Mesenchymal stem cell (in vitro differentiated cells and primary cell): ENCODE data around the gene FAM83C. TPM values are rescaled to one million over a fixed set of nuclear protein-coding genes. Genes with fewer than 3 reads are reported as not detected.

Source experiments
- DNase-seq: peaks from one replicate; pipeline ENCODE4 v3.0.0-alpha.2; 2013
- H2AFZ ChIP-seq: one replicate; pipeline ENCODE4 v1.6.1; 2013; ENCODE audit warnings: low read depth, mild to moderate bottlenecking, control low read depth, inconsistent platforms, low read length, moderate library complexity
- H2AK5ac ChIP-seq: 2 replicates; pipeline ENCODE4 v1.6.1; 2013; ENCODE audit warnings: low read length, moderate library complexity, mild to moderate bottlenecking, inconsistent platforms; ENCODE audit not compliant: severe bottlenecking
- H2BK120ac ChIP-seq: one replicate; pipeline ENCODE4 v1.6.1; 2013; ENCODE audit warnings: low read depth, mild to moderate bottlenecking, inconsistent platforms, low read length, moderate library complexity
- H2BK12ac ChIP-seq, 2 experiments: one replicate each; pipeline ENCODE4 v1.6.1; 2013; ENCODE audit warnings: inconsistent platforms in 2 of 2, low read length in 2 of 2, mild to moderate bottlenecking in 2 of 2, moderate library complexity in 2 of 2, control low read depth in 1 of 2
- H2BK15ac ChIP-seq: one replicate; pipeline ENCODE4 v1.6.1; 2013; ENCODE audit warnings: mild to moderate bottlenecking, low read depth, inconsistent platforms; ENCODE audit not compliant: poor library complexity, severe bottlenecking
- H2BK5ac ChIP-seq: 2 replicates; pipeline ENCODE4 v1.6.1; 2013; ENCODE audit warnings: low read depth, mild to moderate bottlenecking, low read length, control low read depth, inconsistent platforms; ENCODE audit not compliant: poor library complexity, severe bottlenecking
- H3K14ac ChIP-seq, 2 experiments: one replicate each; pipeline ENCODE4 v1.6.1; 2013; ENCODE audit warnings: inconsistent platforms in 2 of 2, low read length in 2 of 2, control low read depth in 1 of 2, mild to moderate bottlenecking in 1 of 2, moderate library complexity in 1 of 2
- H3K18ac ChIP-seq, 2 experiments: one replicate each; pipeline ENCODE4 v1.6.1; 2013; ENCODE audit warnings: inconsistent platforms in 2 of 2, low read length in 2 of 2, control low read depth in 1 of 2, low read depth in 1 of 2, mild to moderate bottlenecking in 1 of 2
- H3K23ac ChIP-seq, 2 experiments: one replicate each; pipeline ENCODE4 v1.6.1; 2013; ENCODE audit warnings: inconsistent platforms in 2 of 2, low read length in 2 of 2, mild to moderate bottlenecking in 2 of 2, moderate library complexity in 2 of 2, control low read depth in 1 of 2
- H3K27ac ChIP-seq: 2 replicates; pipeline ENCODE4 v1.5.1; 2013; ENCODE audit warnings: mild to moderate bottlenecking, moderate library complexity, low read length, control low read depth, inconsistent platforms; ENCODE audit not compliant: poor library complexity, severe bottlenecking
- H3K27me3 ChIP-seq, 2 experiments: 2 replicates each; pipeline versions ENCODE4 v1.6.1 to v1.7.0; 2013; ENCODE audit warnings: low read length in 2 of 2, mild to moderate bottlenecking in 2 of 2, moderate library complexity in 2 of 2, control low read depth in 1 of 2, inconsistent platforms in 1 of 2; ENCODE audit not compliant: control insufficient read depth in 1 of 2, insufficient read depth in 1 of 2
- H3K36me3 ChIP-seq, 2 experiments: 2 replicates each; pipeline versions ENCODE4 v1.6.1 to v1.7.0; 2013; ENCODE audit warnings: low read length in 2 of 2, control low read depth in 1 of 2, inconsistent platforms in 1 of 2, low read depth in 1 of 2, mild to moderate bottlenecking in 1 of 2; ENCODE audit not compliant: insufficient read depth in 2 of 2, control insufficient read depth in 1 of 2
- H3K4ac ChIP-seq, 2 experiments: one replicate each; pipeline ENCODE4 v1.6.1; 2013; ENCODE audit warnings: inconsistent platforms in 2 of 2, low read length in 2 of 2, mild to moderate bottlenecking in 2 of 2, moderate library complexity in 2 of 2, control low read depth in 1 of 2, low read depth in 1 of 2
- H3K4me1 ChIP-seq: 2 replicates; pipeline ENCODE4 v1.6.1; 2013; ENCODE audit warnings: low read depth, low read length, control low read depth; ENCODE audit not compliant: control insufficient read depth, insufficient read depth
- H3K4me2 ChIP-seq: 2 replicates; pipeline ENCODE4 v1.6.1; 2013; ENCODE audit warnings: low read length, mild to moderate bottlenecking, inconsistent platforms; ENCODE audit not compliant: poor library complexity, severe bottlenecking
- H3K4me3 ChIP-seq, 2 experiments: 2 replicates each; pipeline versions ENCODE4 v1.5.1 to v1.7.0; 2013; ENCODE audit warnings: low read length in 2 of 2, mild to moderate bottlenecking in 2 of 2, control low read depth in 1 of 2, low read depth in 1 of 2; ENCODE audit not compliant: insufficient read depth in 1 of 2
- H3K79me1 ChIP-seq: replicated peaks from 2 replicates; pipeline ENCODE4 v1.6.1; 2013; ENCODE audit warnings: mild to moderate bottlenecking, control low read depth, low read length, inconsistent platforms; ENCODE audit not compliant: poor library complexity, severe bottlenecking
- H3K9ac ChIP-seq: 2 replicates; pipeline ENCODE4 v1.7.0; 2013; ENCODE audit warnings: mild to moderate bottlenecking, low read length, moderate library complexity
- H3K9me3 ChIP-seq: 2 replicates; pipeline ENCODE4 v1.7.0; 2013; ENCODE audit warnings: mild to moderate bottlenecking, low read length; ENCODE audit not compliant: control insufficient read depth
- H4K8ac ChIP-seq: one replicate; pipeline ENCODE4 v1.6.1; 2013; ENCODE audit warnings: inconsistent platforms, mild to moderate bottlenecking, low read length, moderate library complexity
- H4K91ac ChIP-seq: one replicate; pipeline ENCODE4 v1.6.1; 2013; ENCODE audit warnings: mild to moderate bottlenecking, low read length, inconsistent platforms
- WGBS: methylation state at CpG from one replicate; pipeline ENCODE4 v1.1.7; 2013; ENCODE audit warnings: mixed read lengths; 5-methylcytosine and 5-hydroxymethylcytosine counted together
- polyA plus RNA-seq, 2 experiments: library from polyadenylated mRNA; stranded (reverse); fragments of 200-250 nt; gene quantifications; one replicate each; pipeline ENCODE4 v1.2.3, GENCODE V29; 2013

Gene FAM83C
- not detected for polyA plus RNA-seq (2013, experiment 1 of 2)
- not detected for polyA plus RNA-seq (2013, experiment 2 of 2)

- Histone ChIP-seq H2BK5ac (no peak within 1 kb of the TSS), H3K4me2 (no peak within 1 kb of the TSS), H2BK120ac (no peak within 1 kb of the TSS), H3K14ac (no peak within 1 kb of the TSS), H2BK12ac (no peak within 1 kb of the TSS), H3K18ac (no peak within 1 kb of the TSS), H2AFZ (no peak within 1 kb of the TSS), H4K8ac (no peak within 1 kb of the TSS), H2BK15ac (no peak within 1 kb of the TSS), H3K79me1 (no peaks in the 10 kb centered on the region), H3K27ac (no peak within 1 kb of the TSS), H3K23ac (no peak within 1 kb of the TSS), H3K9ac (no peak within 1 kb of the TSS), H2AK5ac (no peak within 1 kb of the TSS), H3K4me3 (no peak within 1 kb of the TSS), H3K4ac (no peak within 1 kb of the TSS), H3K9me3 (no peaks in the 10 kb centered on the region), H3K4me1 (peaks cover 2% of the 10 kb centered on the region), H4K91ac (no peak within 1 kb of the TSS), H3K36me3 (no peaks in the 10 kb centered on the region), H3K27me3 (peaks cover 0 to 43% of the 10 kb centered on the region in 2 experiments)
- WGBS = 94% methylated on average over 39 of the region's 40 CpGs
- DNase-seq = no peak
Measured at GRCh38 chr20:35291654-35292503, at the start of gene FAM83C. FAM83C (minus strand) TSS chr20:35292425; CDS start chr20:35292304, 121 bp downstream.

DNA sequence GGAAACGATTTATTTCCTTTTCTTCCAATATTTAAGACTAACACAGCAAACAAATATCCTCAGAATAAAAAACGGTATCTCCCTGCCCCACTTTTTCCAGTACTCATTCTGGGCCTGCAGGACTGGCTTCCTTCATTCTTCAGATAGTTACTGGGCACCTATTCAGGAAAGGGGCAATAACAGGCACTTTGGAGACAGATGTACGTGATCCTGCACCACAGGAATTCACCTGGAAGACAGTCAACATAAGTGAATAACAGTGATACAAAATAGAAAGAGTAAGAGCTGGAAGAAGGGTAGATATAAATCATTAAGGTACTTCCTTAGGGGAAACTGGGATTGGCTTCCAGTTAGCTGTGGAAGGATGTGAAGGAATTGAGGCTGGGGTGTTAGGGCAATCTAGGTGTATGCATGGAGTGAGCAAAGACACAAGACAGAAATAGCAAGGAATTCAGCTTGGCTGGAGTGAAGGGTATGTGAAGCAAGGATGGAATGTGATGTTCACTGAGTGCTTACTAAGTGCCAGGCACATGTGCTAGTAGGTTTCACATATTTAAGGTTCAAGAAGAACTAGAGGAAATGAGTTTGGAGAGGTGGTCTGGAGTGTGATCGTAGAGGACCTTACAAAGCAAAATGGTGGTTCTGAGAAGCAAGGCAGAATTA is 49.3 kb upstream of the FAM83C start:
- H4K91ac ChIP-seq = no peak overlapping the region
- H3K18ac ChIP-seq = peak overlapping the region; percentile 47 to 75
- no peak overlapping the region for H3K4me2 ChIP-seq
- WGBS = 89% methylated on average over 3 of the region's 4 CpGs
- H2BK15ac ChIP-seq = no peak overlapping the region
- H3K36me3 ChIP-seq = peaks cover 7 to 40% of the 10 kb centered on the region in 2 experiments
- peaks cover 6% of the 10 kb centered on the region for H3K79me1 ChIP-seq
- H2BK5ac ChIP-seq = peak overlapping the region; percentile 88
- H2BK120ac ChIP-seq = no peak overlapping the region
- peak overlapping the region; percentile 96 for H3K27ac ChIP-seq
- H3K27me3 ChIP-seq = no peaks in the 10 kb centered on the region
- H2AK5ac ChIP-seq = peak overlapping the region; percentile 98
- H3K4me1 ChIP-seq = peaks cover 19% of the 10 kb centered on the region
- no peaks in the 10 kb centered on the region for H3K9me3 ChIP-seq
- no peak overlapping the region for H2AFZ ChIP-seq
- peak overlapping the region in 1 of 2 experiments; percentile 21 for H3K4ac ChIP-seq
- no peak overlapping the region for H3K4me3 ChIP-seq
- no peak overlapping the region for H3K9ac ChIP-seq
- H2BK12ac ChIP-seq = peak overlapping the region; percentile 30 to 52
- no peak overlapping the region for H3K14ac ChIP-seq
- peak overlapping the region; percentile 29 for H4K8ac ChIP-seq
- H3K23ac ChIP-seq = peak overlapping the region in 1 of 2 experiments; percentile 31
- no peak for DNase-seq

DNA sequence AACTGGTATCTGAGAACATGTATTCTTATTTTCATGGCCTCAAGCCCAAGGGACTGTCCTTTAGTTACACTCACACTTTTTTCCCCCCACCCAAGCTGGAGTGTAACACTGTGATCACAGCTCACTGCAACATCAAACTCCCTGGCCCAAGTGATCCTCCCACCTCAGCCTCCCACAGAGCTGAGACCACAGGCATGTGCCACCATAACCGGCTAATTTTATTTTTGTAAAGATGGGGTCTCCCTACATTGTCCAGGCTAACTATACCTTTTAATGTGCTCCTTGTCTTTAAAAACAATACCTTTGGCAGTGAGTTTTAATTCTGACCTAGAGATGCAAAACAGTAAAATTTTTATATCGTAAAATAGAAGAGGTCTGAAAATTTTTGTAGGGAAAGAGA is 48.2 kb upstream of the FAM83C start:
- H3K36me3 ChIP-seq = peaks cover 0 to 30% of the 10 kb centered on the region in 2 experiments
- no peak for DNase-seq
- no peak overlapping the region for H3K4me2 ChIP-seq
- H3K27ac ChIP-seq = peak overlapping the region; percentile 56
- peaks cover 19% of the 10 kb centered on the region for H3K4me1 ChIP-seq
- no peak overlapping the region for H3K4me3 ChIP-seq
- H3K27me3 ChIP-seq = no peaks in the 10 kb centered on the region
- H4K8ac ChIP-seq = no peak overlapping the region
- no peak overlapping the region for H3K23ac ChIP-seq
- H3K4ac ChIP-seq = no peak overlapping the region
- no peak overlapping the region for H2BK5ac ChIP-seq
- H3K79me1 ChIP-seq = peaks cover 8% of the 10 kb centered on the region
- no peaks in the 10 kb centered on the region for H3K9me3 ChIP-seq
- no peak overlapping the region for H2BK15ac ChIP-seq
- no peak overlapping the region for H2AFZ ChIP-seq
- no peak overlapping the region for H3K14ac ChIP-seq
- H2BK12ac ChIP-seq = peak overlapping the region in 1 of 2 experiments; percentile 64
- WGBS = 100% methylated on average over 2 of the region's 2 CpGs
- H3K18ac ChIP-seq = no peak overlapping the region
- H2AK5ac ChIP-seq = peak overlapping the region; percentile 68
- H2BK120ac ChIP-seq = no peak overlapping the region
- H3K9ac ChIP-seq = no peak overlapping the region
- H4K91ac ChIP-seq = no peak overlapping the region

DNA sequence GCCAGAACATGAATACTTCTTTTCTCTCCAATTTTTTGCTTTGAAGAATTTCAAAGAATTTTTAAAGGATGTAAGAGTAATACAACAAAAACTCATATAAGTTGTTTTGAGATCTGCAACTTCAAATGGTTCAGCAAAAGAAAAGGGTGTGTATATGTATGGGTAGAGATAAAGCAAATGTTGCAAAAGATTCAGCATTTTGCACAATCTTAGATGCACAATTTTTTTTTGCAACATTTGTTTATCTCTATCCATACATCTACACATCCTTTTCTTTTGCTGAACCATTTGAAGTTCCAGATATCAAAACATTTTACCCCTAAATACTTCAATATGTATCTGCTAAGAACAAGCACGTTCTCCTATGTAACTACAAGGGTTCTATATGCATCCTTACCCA is 47.4 kb upstream of the FAM83C start:
- H3K27me3 ChIP-seq = no peaks in the 10 kb centered on the region
- H3K9ac ChIP-seq = peak overlapping the region; percentile 51
- H3K14ac ChIP-seq = no peak overlapping the region
- H3K18ac ChIP-seq = no peak overlapping the region
- H4K91ac ChIP-seq = no peak overlapping the region
- H3K4me1 ChIP-seq = peaks cover 18% of the 10 kb centered on the region
- no peak overlapping the region for H3K4ac ChIP-seq
- H3K27ac ChIP-seq = peak overlapping the region; percentile 94
- H3K79me1 ChIP-seq = peaks cover 5% of the 10 kb centered on the region
- no peak for DNase-seq
- no peak overlapping the region for H3K23ac ChIP-seq
- no peak overlapping the region for H2AK5ac ChIP-seq
- no peak overlapping the region for H3K4me3 ChIP-seq
- H4K8ac ChIP-seq = no peak overlapping the region
- no peaks in the 10 kb centered on the region for H3K9me3 ChIP-seq
- peaks cover 0 to 22% of the 10 kb centered on the region in 2 experiments for H3K36me3 ChIP-seq
- no peak overlapping the region for H3K4me2 ChIP-seq
- H2BK5ac ChIP-seq = no peak overlapping the region
- no peak overlapping the region for H2BK12ac ChIP-seq
- WGBS = 86% methylated on average over 1 of the region's 1 CpG
- H2AFZ ChIP-seq = no peak overlapping the region
- H2BK120ac ChIP-seq = no peak overlapping the region
- no peak overlapping the region for H2BK15ac ChIP-seq
